Hepatocyte (in vitro differentiated cells): Measurements from ENCODE around the gene UTP25. TPM values are rescaled to one million over a fixed set of nuclear protein-coding genes. Genes with fewer than 3 reads are reported as not detected.

Experiments used
- DNase-seq: peaks from one replicate; pipeline ENCODE4 v3.0.0-alpha.2; 2016; ENCODE audit warnings: low spot score
- H2AFZ ChIP-seq: fragments of 200-600 bp; sonication (generic); 2 replicates; pipeline ENCODE4 v1.6.0; 2016; ENCODE audit warnings: antibody characterized with exemption, mild to moderate bottlenecking
- H3K27ac ChIP-seq: fragments of 200-600 bp; sonication (generic); 2 replicates; pipeline ENCODE4 v1.5.1; 2016; ENCODE audit warnings: mild to moderate bottlenecking
- H3K27me3 ChIP-seq: fragments of 200-600 bp; sonication (generic); 2 replicates; pipeline ENCODE4 v1.6.1; 2016
- H3K36me3 ChIP-seq: fragments of 200-600 bp; sonication (generic); replicated peaks from 2 replicates; pipeline ENCODE4 v1.5.1; 2016; ENCODE audit warnings: low read depth; ENCODE audit not compliant: insufficient read depth
- H3K4me1 ChIP-seq: fragments of 200-600 bp; sonication (generic); 2 replicates; pipeline ENCODE4 v1.5.1; 2016; ENCODE audit warnings: mild to moderate bottlenecking, moderate library complexity; ENCODE audit not compliant: insufficient read depth
- H3K4me2 ChIP-seq: fragments of 200-600 bp; sonication (generic); 2 replicates; pipeline ENCODE4 v1.6.0; 2016
- H3K4me3 ChIP-seq: fragments of 200-600 bp; sonication (generic); 2 replicates; pipeline ENCODE4 v1.5.1; 2016; ENCODE audit warnings: mild to moderate bottlenecking
- H3K79me2 ChIP-seq: fragments of 200-600 bp; sonication (generic); 2 replicates; pipeline ENCODE4 v1.6.0; 2017; ENCODE audit warnings: mild to moderate bottlenecking
- H3K9me2 ChIP-seq: fragments of 200-600 bp; sonication (generic); replicated peaks from 2 replicates; pipeline ENCODE4 v1.6.0; 2017; ENCODE audit warnings: mild to moderate bottlenecking; ENCODE audit not compliant: insufficient read depth
- H3K9me3 ChIP-seq: fragments of 200-600 bp; sonication (generic); 2 replicates; pipeline ENCODE4 v1.5.1; 2016; ENCODE audit warnings: low read depth, mild to moderate bottlenecking
- H4K20me1 ChIP-seq: fragments of 200-600 bp; sonication (generic); 2 replicates; pipeline ENCODE4 v1.6.0; 2016; ENCODE audit warnings: mild to moderate bottlenecking; ENCODE audit not compliant: insufficient read depth, poor library complexity, severe bottlenecking
- EZH2 ChIP-seq: fragments of 200-600 bp; sonication (generic); IDR thresholded peaks from 2 replicates; pipeline ENCODE4 v1.6.1; 2016; ENCODE audit warnings: antibody characterized with exemption, mild to moderate bottlenecking, borderline replicate concordance
- EZH2phosphoT487 ChIP-seq: fragments of 200-600 bp; sonication (generic); IDR thresholded peaks from one replicate; pipeline ENCODE4 v1.6.1; 2018; ENCODE audit warnings: antibody characterized with exemption, mild to moderate bottlenecking, low read depth, moderate library complexity; ENCODE audit not compliant: unreplicated experiment, severe bottlenecking
- WGBS: methylation state at CpG from one replicate; pipeline ENCODE4 v1.1.6; 2016; ENCODE audit warnings: low lambda C conversion rate; ENCODE audit errors: missing lambda C conversion rate; 5-methylcytosine and 5-hydroxymethylcytosine counted together
- polyA plus RNA-seq: library from polyadenylated mRNA; unstranded; fragments of >200 nt; fragmentation: Nextera tagmentation; extraction: Ambion mirVana; gene quantifications from 2 replicates; pipeline ENCODE4 v1.2.1, GENCODE V29; 2016
- total RNA-seq: library from RNA; depleted of rRNA; stranded (reverse); fragments of >200 nt; gene quantifications from 2 replicates; pipeline ENCODE4 v1.2.3, GENCODE V29; 2014
- TF ChIP-seq, protein P1 (sequence below): fragments of 200-600 bp; sonication (generic); IDR thresholded peaks from 2 replicates; pipeline ENCODE4 v1.5.1; 2016; ENCODE audit warnings: antibody characterized with exemption, mild to moderate bottlenecking; ENCODE audit not compliant: poor library complexity

The UTP25 gene
- total and polyA plus RNA-seq, 2 experiments from 2014 or later: 3.2 to 8.0 TPM

DNA sequence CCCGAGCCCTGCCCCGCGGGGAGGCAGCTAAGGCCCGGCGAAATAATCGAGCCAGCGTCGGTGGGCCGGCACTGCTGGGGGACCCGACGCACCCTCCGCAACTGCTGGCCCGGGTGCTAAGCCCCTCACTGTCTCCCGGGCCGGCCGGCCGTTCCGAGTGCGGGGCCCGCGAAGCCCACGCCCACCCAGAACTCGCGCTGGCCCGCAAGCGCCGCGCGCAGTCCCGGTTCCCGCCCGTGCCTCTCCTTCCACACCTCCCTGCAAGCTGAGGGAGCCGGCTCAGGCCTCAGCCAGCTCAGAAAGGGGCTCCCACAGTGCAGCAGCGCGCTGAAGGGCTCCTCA is 61.3 kb downstream of the UTP25 start:
- Histone ChIP-seq H3K4me3 (no peak overlapping the region), H3K9me3 (no peaks in the 10 kb centered on the region), H3K9me2 (no peaks in the 10 kb centered on the region), H4K20me1 (no peaks in the 10 kb centered on the region), H3K4me2 (no peak overlapping the region), H3K27ac (no peak overlapping the region), H3K27me3 (no peaks in the 10 kb centered on the region), H2AFZ (no peak overlapping the region), H3K79me2 (no peaks in the 10 kb centered on the region), H3K36me3 (no peaks in the 10 kb centered on the region), H3K4me1 (peaks cover 3% of the 10 kb centered on the region)
- TF ChIP-seq EZH2phosphoT487 (no peak), EZH2 (no peak)
- TF ChIP-seq, protein P1, sequence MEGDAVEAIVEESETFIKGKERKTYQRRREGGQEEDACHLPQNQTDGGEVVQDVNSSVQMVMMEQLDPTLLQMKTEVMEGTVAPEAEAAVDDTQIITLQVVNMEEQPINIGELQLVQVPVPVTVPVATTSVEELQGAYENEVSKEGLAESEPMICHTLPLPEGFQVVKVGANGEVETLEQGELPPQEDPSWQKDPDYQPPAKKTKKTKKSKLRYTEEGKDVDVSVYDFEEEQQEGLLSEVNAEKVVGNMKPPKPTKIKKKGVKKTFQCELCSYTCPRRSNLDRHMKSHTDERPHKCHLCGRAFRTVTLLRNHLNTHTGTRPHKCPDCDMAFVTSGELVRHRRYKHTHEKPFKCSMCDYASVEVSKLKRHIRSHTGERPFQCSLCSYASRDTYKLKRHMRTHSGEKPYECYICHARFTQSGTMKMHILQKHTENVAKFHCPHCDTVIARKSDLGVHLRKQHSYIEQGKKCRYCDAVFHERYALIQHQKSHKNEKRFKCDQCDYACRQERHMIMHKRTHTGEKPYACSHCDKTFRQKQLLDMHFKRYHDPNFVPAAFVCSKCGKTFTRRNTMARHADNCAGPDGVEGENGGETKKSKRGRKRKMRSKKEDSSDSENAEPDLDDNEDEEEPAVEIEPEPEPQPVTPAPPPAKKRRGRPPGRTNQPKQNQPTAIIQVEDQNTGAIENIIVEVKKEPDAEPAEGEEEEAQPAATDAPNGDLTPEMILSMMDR: no peak
- 96% methylated on average over 3 of the region's 35 CpGs for WGBS
- no peak for DNase-seq

DNA sequence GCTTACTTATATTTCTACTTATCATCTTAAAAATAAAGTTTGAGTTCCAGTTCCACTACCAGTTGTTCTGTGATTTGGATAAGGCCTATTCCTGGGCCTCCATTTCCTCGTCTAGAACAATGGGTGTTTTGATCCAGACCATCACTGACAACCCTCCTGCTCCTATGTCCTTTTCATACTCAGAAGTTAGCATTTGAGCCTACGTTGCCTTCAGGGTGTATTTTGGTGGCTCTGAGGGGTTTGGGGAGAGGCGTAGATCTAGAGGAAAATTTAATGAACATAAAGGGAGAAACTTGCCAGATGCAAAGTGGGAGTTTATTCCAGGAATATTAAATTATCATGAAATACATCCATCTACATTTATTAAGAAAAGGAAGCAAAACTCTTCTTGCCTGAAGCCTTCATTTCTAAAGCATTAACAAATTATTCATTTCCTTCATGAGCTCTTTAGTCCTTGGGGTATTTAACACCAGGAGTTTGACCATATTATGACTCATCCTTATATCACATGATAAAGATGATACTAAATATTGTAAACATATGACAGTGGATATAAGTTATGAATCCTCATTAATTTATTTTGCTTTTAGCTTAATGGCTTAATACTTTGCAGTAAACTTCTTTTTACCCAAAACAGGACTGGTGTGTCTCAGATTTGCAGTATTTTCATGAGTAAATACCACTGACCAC is 63.0 kb downstream of the UTP25 start:
- H2AFZ ChIP-seq: no peak overlapping the region
- no peak overlapping the region for H3K4me2 ChIP-seq
- H3K27me3 ChIP-seq: no peaks in the 10 kb centered on the region
- WGBS: 55% methylated on average over 3 of the region's 3 CpGs
- H4K20me1 ChIP-seq: no peaks in the 10 kb centered on the region
- no peak overlapping the region for H3K4me3 ChIP-seq
- H3K4me1 ChIP-seq: no peaks in the 10 kb centered on the region
- H3K9me2 ChIP-seq: no peaks in the 10 kb centered on the region
- no peak overlapping the region for H3K27ac ChIP-seq
- DNase-seq: no peak
- H3K79me2 ChIP-seq: no peaks in the 10 kb centered on the region
- no peaks in the 10 kb centered on the region for H3K9me3 ChIP-seq
- no peaks in the 10 kb centered on the region for H3K36me3 ChIP-seq
- TF ChIP-seq EZH2 (no peak), EZH2phosphoT487 (no peak)
- TF ChIP-seq, protein P1: no peak

DNA sequence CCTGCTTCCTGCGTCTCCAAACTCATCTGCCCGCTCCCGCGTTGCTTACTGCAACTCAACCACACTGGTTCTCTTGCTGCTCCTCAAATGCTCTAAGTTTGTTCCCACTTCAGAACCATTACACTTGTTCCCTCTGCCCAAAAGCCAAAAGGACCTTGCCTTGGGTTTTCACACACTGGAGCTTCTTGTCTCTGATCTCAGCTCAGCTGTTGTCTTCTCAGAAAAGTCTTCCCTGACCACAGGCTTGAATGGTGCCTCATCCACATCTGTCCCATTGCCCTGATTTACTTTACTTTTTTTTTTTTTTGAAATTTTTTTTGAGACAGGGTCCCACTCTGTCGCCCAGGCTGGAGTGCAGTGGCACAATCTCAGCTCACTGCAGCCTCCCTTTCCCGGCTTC is 66.0 kb downstream of the UTP25 start:
- no peaks in the 10 kb centered on the region for H3K9me3 ChIP-seq
- no peaks in the 10 kb centered on the region for H3K4me1 ChIP-seq
- TF ChIP-seq, protein P1: no peak
- TF ChIP-seq EZH2: no peak
- TF ChIP-seq EZH2phosphoT487: no peak
- H3K36me3 ChIP-seq: no peaks in the 10 kb centered on the region
- no peak overlapping the region for H3K4me3 ChIP-seq
- no peaks in the 10 kb centered on the region for H3K9me2 ChIP-seq
- 96% methylated on average over 6 of the region's 6 CpGs for WGBS
- no peak for DNase-seq
- no peaks in the 10 kb centered on the region for H3K27me3 ChIP-seq
- H3K4me2 ChIP-seq: no peak overlapping the region
- H4K20me1 ChIP-seq: no peaks in the 10 kb centered on the region
- H3K27ac ChIP-seq: no peak overlapping the region
- no peak overlapping the region for H2AFZ ChIP-seq
- no peaks in the 10 kb centered on the region for H3K79me2 ChIP-seq
